Right ventricle myocardium superior (tissue), 1 donor: Measurements from ENCODE around the gene CCDC180. TPM values are rescaled to one million over a fixed set of nuclear protein-coding genes. Genes with fewer than 3 reads are reported as not detected.
"Not testable (repeated sequence)": the region's sequence is repeated elsewhere in the genome, so short reads cannot be mapped to it uniquely, and the experiment has no call there.

ENCODE experiments used
- ATAC-seq: fragments of 200-7000 bp; cut with Tn5 transposase; one replicate; pipeline ENCODE4 v1.9.1; 2020; ENCODE audit warnings: mild to moderate bottlenecking; ENCODE audit not compliant: poor library complexity
- DNase-seq: peaks from one replicate; pipeline ENCODE4 v3.0.0-alpha.2; 2020
- intact Hi-C: fragments of 100-400 bp; cut with DNase I; formaldehyde crosslinking; loops from one replicate; pipeline ENCODE4 v1.11.2; 2022
- long read RNA-seq: library from polyadenylated mRNA; unstranded; transcript quantifications from one replicate; pipeline ENCODE4 v2.0.0, GENCODE V29; 2021
- total RNA-seq: library from RNA; stranded (reverse); fragmentation: NEBNext Ultra II Directional; extraction: Animal tissue kit (Norgen Biotek cat#: 25700); gene quantifications from one replicate; pipeline ENCODE4 v1.2.1, GENCODE V29; 2021
- donor health status: DM: no; HTN: yes; CAD: no; lungs with severe emphysema.

CCDC180 gene
- total RNA-seq: 3.1 TPM
- long read RNA-seq: 0 reads

DNA sequence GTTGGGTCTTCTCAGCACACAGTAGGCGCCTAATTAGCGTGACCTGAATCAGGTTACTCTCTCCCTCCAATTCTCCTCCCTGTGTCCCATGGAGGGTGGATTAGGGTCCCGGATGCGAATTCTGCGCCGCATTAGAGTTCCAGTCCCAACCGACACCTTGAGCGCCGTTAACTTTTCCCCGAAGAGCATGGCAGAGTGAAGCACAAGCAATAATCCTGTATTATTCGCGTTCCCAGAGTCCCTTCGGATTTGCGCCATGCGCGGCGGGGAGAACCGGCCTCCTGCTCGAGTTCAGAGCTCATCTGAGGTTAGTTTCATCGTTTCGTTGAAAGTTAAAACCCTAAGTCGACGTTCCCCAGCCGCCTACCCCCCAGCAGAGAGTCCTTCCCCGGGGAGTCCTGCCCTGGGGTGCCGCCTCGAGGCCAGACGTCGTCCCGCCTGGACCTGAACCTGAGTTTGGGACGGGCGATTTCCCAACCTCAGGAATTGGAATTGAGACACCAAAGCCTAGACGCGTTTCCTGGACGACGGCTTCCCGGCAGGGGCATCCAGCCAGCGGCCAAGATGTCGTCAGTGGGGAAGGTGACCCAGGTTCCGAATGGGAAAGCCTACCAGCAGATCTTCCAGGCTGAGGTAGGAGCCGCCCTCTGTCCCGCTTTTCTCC is at the start of gene CCDC180:
Gene CCDC180, plus strand, starts transcription at position 160 of the 664 bp plus-strand sequence. Its CDS starts 405 bp downstream, at position 565.
- DNase-seq (peak; percentile 49), ATAC-seq (peak; percentile 43)
- intact Hi-C loops: no loop called here

DNA sequence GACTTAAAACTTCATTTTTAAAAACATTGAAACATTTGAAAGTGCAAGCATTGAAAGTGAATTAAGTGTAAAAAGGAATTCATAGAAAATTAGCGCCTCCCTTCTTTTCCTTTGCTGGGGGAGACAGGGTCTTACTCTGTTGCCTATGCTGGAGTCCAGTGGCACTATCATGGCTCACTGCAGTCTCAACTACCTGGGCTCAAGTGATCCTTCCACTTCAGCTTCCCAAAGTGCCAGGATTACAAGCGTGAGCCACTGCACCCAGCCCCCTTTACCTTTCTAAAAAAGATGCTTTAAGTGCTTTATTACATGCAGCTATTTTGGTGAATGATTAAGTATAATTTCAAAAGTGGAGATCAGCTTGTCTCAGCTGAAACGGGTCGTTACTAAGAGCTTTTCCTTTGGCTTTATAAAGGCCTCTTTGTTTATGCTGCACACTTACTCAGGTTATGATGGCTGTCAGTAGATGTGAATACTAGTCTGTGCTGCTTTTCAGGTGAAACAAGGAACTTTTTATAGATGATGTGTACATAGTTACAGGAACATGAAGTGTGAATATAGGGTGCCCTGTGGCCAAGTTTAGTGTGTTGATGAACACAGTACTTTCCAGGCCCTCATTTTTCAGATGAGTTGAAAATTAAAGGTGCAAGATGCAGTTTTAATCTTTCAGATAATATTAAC is 47.5 kb upstream of the CCDC180 start:
- DNase-seq, intact Hi-C loops, ATAC-seq: not testable (repeated sequence)

DNA sequence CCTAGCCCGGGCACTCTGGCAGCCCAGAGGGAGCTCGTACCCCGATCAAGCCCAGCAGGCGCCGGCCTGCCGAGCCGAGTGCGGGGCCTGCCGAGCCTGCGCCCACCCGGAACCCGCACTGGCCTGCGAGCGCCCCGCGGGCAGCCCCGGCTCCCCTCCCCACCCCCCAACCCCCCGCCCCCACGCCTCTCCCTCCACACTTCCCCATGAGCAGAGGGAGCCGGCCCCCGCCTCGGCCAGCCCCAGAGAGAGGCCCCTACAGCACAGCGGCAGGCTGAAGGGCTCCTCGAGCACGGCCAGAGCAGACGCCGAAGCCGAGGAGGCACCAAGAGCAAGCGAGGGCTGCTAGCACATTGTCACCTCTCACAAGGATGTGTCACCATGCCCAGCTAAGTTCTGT is 36.2 kb upstream of the CCDC180 start:
- ATAC-seq (no peak), DNase-seq (no peak)
- intact Hi-C loops: no loop called here

DNA sequence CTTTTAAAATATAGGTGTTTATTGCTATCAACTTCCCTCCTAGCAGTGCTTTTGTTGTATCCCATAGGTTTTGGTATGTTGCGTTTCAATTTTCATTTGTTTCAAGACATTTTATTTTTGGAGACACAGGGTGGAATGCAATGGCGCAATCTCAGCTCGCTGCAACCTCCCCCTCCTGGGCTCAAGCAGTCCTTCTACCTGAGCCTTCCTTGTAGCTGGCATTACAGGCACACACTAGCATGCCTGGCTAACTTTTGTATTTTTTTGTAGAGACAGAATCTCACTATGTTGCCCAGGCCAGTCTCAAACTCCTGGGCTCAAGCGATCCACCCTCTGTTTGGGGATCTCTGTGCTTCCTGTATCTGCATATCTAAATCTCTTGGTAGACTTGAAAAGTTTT is 35.4 kb upstream of the CCDC180 start:
- intact Hi-C loops: no loop called here
- DNase-seq (no peak), ATAC-seq (no peak)

DNA sequence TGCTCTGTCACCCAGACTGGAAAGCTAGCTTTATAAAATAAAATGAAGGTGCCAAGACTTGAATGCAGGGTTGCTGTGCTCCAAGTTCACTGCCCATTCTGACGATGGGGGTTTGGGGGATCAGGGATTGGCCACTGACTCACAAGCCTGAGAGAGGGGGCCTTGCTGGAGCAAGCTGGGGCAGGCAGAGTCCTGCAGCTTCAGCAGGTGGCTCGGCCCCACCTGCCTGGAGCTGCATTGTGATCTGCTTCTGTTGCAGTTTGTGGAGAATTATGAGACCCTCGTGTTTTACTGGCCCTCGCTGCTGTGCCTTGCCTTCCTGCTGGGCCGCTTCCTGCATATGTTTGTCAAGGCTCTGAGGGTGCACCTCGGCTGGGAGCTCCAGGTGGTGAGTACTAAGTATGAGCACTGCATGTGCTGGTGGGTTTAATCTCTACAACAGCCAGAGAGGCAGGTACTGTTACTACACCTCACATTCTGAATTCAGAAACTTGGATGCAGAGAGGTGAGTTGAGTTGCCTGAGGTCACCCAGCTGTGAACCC is 31.1 kb upstream of the CCDC180 start:
- no peak for ATAC-seq
- no peak for DNase-seq
- intact Hi-C loops: no loop called here

DNA sequence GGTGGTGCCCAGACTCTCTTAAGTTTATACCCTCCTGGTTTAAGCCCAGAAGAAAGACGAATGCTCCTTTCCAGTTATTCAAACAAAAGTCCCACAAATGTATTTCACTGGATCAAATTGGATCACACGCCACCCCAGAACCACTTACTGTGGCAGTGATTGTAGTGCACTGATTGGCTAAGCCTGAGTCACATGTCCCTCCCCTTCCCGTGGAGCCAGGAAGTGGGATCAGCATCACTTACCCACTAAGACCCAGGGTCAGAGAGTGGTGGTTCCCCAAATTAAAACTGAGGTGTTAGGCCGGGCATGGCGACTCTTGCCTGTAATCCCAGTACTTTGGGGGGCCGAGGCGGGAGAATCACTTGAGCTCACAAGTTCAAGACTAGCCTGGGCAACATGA is 29.5 kb upstream of the CCDC180 start:
- intact Hi-C loops: no loop called here
- DNase-seq (no peak), ATAC-seq (no peak)

DNA sequence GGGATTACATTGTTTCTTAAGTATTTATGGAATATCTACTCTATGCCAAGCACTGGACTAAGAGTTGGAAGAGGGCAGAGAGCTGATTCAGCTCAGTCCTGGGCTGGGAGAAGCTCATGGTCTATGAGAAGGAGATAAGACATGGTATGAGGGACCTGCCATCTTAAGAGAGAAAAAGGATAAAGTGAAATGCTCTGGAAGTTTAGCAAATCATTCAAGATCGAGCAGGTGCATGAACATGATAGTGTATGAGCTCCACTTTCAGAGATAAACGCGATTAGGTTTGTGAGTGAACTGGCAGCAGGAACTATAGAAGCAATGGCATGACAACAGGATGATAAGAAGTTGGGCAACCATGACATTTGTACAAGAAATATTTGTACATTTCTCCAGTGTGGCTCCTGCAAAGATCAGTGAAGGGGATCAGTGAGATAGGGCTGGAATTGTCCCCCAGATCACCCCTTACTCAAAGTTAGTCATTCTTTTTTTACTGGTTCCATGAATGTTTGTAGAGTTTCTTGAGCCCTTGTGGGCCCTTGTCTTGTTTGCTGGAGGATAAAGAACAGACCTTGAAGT is 26.6 kb upstream of the CCDC180 start:
- intact Hi-C loops: no loop called here
- no peak for ATAC-seq
- no peak for DNase-seq

DNA sequence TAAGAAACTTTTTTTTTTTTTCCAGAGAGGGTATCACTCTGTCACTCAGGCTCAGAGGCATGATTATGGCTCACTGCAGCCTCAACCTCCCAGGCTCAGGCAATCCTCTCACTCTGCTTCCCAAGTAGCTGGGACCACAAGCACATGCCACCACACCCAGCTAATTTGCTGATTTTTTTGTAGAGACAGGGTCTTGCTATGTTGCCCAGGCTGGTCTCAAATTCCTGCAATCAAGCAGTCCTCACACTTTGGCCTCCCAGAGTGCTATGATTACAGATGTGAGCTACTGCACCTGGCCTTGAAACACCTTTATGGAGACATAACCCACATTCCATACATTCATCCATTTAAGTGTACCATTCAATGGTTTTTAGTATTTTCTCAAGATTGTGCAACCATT is 23.7 kb upstream of the CCDC180 start:
- intact Hi-C loops: no loop called here
- DNase-seq (no peak), ATAC-seq (no peak)

DNA sequence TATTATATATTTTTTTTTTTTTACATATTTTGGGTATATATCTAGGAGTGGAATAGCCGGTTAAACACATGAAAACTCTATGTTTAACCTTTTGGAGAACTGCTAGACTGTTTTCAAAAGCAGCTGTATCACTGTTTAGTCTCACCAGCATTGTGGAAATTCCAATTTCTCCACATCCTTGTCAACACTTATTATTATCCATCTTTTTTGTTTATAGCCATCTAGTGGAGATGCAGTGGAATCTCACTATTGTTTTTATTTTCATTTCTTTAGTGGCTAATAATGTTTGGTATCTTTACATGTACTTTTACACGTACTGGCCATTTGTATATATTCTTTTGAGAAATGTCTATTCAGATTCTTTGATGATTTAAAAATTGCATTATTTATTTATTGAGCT is 22.7 kb upstream of the CCDC180 start:
- intact Hi-C loops: no loop called here
- no peak for DNase-seq
- ATAC-seq: no peak

DNA sequence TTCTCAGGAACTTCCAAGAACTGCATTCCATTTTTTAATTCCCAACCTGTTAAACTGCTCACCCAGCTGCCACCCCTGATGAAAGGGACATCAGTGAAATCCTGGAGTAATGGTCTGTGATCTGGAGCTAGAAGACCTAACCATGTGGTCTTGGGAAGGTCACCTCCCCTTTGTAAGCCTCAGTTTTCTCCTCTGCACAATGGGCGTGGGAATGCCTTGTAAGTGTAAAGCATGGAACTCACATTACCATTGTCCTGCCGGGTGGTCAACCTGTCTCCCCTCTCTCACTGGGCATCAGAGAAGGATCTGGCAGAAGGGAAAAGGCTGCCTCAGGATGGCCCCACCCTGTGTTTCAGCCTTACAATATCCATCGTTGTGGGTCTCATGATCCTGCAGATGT is 15.3 kb upstream of the CCDC180 start:
- no peak for ATAC-seq
- intact Hi-C loops: no loop called here
- DNase-seq: no peak

DNA sequence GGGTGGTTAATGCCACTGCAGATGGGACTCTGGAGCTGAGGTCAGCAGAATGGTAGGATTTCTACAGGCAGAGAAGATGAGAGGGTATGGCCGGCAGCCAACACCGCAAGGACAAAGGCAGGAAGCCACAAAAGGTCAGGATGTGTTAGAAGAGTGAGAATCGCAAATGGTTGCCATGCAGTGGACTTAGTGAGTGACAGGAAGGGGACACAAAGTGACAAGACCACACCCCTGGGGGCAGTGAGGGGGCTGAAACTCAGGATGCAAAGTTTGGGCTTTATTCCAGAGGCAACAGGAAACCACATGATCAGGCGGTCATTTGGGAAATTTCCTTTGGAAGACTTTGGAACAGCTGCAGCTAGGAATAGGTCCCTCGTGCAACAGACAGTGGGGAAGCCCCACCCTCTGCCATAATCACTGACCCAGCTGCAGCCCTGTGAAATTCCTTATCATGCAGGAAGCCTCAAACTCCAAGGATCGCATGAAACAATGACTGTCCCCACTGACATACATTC is 14.2 kb upstream of the CCDC180 start:
- DNase-seq (peak; percentile 78), ATAC-seq (peak; percentile 88)
- intact Hi-C loops: no loop called here

DNA sequence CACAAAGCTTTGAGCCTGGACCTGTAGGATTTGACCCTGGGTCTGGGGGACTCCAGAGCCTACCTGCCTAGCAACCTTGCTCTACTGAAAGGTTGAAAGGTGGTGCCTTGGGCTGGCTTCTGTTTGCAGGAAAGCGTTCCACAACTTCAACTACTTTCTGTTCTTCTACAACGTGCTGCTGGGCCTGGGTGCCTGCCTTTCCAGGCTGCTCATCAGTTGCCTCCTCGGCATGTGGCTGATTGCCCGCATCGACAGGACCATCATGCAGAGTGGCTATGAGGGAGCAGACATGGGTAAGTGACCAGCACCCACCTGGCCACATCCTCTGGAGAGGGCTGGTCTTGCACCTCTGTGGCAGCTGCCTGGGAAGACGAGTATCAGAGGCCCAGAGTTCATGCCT is 13.6 kb upstream of the CCDC180 start:
- DNase-seq (no peak), ATAC-seq (no peak)
- intact Hi-C loops: no loop called here

DNA sequence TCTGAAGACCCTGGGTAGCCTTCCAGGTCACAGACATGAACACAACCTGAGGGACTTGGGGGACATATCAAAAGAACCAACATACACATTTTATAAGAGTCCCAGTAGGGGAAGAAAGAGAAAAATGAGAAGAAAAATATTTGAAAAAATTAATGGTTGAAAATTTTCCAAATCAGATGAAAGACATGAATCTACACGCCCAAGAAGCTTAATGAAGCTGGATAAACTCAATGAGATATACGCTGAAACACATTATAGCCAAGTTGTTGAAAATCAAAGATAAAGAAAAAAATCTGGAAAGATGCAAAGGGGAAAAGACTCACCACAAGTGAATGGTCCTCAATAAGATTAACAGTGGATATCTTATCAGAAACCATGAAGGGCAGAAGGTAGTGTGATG is 9.6 kb upstream of the CCDC180 start:
- DNase-seq (no peak), ATAC-seq (no peak)
- intact Hi-C loops: no loop called here

DNA sequence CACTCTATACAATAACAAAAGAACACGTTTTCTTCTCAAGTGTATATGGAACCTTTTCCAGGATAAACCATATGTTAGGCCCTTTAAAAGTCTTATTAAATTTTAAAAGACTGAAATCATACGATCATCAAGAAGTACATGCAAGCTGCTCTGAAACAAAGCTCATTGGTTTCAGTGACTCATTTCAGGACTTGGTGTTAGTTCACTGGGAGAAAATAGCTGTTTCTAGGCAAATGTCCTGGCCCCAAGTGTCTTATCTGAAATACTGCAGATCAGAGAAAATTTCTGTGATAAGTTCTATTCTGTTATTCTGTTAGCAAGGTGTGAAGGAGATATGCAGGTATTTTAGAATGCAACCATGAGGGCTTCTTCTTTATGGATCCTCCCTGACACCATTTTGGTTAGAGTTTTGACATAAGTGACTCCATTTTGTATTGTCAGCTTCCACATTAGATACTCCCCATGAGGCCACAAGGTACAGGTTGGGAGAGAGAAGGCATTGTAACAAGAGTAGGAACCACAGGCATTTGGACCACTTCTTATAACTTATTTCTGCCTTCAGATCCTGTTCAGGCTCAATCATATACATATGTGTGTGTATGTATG is 7.5 kb upstream of the CCDC180 start:
- DNase-seq: no peak
- intact Hi-C loops: no loop called here
- ATAC-seq: no peak

DNA sequence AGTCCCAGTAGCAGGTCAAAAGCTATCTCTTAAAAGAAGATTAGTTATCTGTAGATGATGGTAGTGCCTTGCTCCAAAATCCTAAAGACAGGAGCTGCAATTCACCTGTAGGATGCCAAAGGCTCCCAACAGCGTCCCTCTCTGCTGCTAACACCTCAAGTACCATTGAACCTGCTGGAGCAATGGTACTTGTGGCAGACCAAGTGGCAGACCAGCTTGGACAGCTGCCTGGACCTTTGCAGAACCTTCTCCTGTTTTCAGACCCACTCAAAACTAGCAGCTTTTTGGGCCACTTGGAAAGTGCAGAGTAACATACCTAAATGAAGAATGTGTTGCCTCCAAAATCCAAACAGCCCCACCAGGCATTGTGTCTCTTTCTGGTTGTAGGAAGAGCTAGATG is 6.9 kb upstream of the CCDC180 start:
- intact Hi-C loops: no loop called here
- DNase-seq: no peak
- no peak for ATAC-seq

DNA sequence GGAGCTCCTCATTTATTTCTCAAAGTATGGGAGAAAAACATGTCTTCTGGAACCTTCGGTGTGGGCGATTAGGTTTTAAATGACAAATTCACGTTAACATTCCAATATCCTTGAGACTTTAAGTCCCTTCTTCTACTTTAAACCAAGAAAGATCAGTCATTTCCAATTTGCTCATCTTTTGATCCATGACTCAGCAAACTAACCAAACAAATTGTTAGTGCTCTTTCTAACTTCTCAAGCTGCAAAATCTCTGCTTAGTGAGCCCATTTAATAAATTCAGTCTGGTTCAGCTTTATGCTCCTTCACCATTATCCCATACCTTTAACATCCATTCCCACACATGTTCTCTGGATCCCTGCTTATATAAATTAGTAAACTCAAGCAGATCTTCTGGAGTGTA is 5.5 kb upstream of the CCDC180 start:
- no peak for DNase-seq
- intact Hi-C loops: no loop called here
- ATAC-seq: no peak

DNA sequence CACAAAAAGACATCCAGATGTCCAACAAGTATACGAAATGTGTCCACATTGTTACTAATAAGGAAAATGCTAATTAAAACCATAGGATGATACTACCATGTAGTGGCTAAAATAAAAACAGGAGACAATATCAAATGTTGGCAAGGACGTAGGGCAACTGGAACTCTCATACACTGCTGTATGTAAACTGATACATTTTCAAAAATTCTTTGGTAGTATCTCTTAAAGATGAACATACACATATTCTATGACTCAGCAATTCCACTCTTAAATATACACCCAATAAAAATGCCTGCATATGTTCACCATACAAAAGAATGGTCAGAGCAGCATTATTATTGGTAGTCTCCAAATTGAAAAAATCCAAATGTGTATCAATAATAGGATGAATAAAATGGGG is 2.9 kb upstream of the CCDC180 start:
- no peak for DNase-seq
- intact Hi-C loops: no loop called here
- no peak for ATAC-seq

DNA sequence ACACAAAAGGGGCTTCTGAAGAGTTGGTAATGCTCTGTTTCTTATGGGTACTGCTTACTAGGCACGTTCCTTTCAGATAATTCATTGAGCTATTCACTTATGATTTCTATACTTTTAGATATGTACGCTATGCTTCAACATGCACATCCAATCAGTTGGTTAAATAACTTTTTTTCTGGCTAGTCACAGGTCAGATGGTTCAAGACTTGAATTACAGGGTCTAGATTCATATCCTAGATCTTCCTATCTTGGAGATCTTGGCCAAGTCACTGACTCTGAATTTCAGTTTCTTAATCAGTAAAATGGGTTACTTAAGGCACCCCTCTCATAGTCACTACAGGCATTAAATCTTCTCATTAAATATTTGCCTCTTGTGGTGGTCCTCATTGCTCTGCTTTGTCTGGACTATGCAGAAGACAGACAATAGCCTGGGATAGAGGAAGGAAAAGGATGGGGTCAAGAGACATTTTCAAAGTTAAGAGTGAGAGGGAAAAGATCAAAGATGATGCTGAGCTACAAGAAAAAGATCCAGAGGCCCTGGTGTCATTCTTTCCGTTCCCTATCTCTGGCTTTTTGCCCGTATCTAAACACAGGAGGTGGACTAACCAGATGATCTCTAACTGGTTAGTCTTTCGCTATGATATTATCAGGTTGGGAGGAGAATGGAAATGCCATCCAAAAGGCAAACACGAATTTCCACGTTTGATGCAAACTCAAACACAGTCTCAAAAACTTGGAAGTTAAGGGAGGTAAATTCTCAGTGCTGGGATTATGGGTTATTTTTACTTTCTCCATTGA is 1.8 kb upstream of the CCDC180 start:
- no peak for ATAC-seq
- no peak for DNase-seq
- intact Hi-C loops: no loop called here

DNA sequence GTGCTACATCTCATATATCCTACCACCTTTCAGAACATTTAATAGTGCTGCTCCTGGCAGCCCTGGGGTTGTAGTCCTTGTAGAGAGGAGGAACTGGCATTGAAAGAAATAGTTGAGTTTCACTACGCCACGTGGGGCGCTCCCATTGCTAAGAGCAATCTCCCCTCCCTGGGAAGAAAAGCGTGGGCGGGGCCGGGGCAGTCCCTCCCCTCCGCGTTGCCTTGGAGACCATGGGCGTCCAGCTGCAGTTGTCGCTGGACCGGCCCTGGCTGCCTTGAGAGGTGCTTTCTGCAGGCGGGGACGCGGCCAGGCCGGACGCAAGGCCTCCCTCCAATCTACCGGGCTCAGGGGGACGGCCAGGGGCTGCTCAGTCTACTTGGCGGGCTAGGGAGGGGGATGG is 368 bp upstream of the CCDC180 start:
- ATAC-seq (peak; percentile 79), DNase-seq (peak; percentile 75)
- intact Hi-C loops: no loop called here
